NCI-H82 treated with DMSO at 0.1 percent for 48 hours (cell line): ENCODE measurements around the gene KRTAP2-2.
"Not testable (repeated sequence)": the region's sequence is repeated elsewhere in the genome, so short reads cannot be mapped to it uniquely, and the experiment has no call there.

ENCODE experiments used
- DNase-seq: peaks from one replicate; lab custom pipeline; 2025; ENCODE audit not compliant: unreplicated experiment; lab: John Stamatoyannopoulos, UW

Gene KRTAP2-2, protein sequence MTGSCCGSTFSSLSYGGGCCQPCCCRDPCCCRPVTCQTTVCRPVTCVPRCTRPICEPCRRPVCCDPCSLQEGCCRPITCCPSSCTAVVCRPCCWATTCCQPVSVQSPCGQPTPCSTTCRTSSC

GRCh38 chr17:41055130-41055529 is at the start of gene KRTAP2-2:
KRTAP2-2 (minus strand) TSS chr17:41055230; CDS start chr17:41055211, 19 bp downstream.
- not testable (repeated sequence) for DNase-seq

- not testable (repeated sequence) for DNase-seq
Observed at GRCh38 chr17:41104386-41105038, 49.5 kb upstream of the KRTAP2-2 start.

DNA sequence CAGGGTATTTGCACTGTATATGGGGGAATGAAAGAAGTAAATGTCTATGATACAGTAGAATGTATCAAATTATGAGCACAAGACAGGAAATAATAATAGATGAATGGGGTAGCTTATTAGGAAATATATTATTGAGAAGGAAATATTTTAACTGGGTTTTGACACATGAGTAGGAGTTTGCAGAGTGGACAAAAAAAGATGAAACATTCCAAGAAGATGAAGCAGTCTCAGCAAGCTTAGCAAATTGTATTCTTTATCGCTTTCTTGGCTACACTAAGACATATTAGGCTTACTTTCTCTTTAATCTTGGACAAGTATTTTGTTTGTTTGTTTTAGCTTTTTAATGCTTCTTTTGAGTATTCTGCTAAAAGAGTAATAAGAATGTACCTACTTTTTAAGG is 48.9 kb upstream of the KRTAP2-2 start:
- no peak for DNase-seq

DNA sequence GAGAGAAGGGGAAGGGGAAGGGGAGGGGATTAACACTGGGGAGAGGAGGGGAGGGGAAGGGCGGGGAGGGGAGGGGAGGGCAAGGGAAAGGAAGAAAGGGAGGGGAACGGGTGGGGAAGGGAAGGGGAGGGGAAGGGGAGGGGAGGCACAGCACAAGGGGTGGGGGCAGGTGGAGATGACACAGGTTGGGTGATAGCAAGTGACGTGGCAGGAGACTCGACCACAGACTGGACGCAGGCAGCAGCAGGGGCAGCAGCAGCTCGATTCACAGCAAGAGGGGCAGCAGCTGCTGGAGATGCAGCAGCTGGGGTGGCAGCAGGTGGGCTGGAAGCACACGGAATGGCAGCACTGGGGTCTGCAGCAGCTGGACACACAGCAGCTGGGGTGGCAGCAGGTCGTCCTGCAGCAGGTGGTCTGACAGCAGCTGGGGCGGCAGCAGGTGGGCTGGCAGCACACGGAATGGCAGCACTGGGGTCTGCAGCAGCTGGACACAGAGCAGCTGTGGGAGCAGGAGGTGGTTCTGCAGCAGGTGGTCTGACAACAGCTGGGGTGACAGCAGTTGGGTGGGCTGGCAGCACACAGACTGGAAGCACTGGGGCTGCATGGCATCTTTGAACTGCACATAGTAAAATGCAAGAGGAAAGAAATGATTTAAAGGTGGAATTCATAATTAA is 46.7 kb upstream of the KRTAP2-2 start, which contains the start of gene KRTAP4-16:
Gene KRTAP4-16 (minus strand): TSS at position 624 of the 674 bp plus-strand sequence. CDS start 0 bp downstream, at position 624.
- no peak for DNase-seq

GRCh38 chr17:41099682-41100480 is 44.9 kb upstream of the KRTAP2-2 start:
- not testable (repeated sequence) for DNase-seq

GRCh38 chr17:41098481-41098880 is 43.5 kb upstream of the KRTAP2-2 start:
- no peak for DNase-seq

GRCh38 chr17:41098042-41098441 is 43.0 kb upstream of the KRTAP2-2 start, which contains the start of gene KRTAP4-8:
KRTAP4-8 (minus strand) TSS chr17:41098142; CDS start chr17:41098084, 58 bp downstream.
- no peak for DNase-seq

GRCh38 chr17:41096055-41096454 is 41.0 kb upstream of the KRTAP2-2 start:
- DNase-seq: no peak

DNA sequence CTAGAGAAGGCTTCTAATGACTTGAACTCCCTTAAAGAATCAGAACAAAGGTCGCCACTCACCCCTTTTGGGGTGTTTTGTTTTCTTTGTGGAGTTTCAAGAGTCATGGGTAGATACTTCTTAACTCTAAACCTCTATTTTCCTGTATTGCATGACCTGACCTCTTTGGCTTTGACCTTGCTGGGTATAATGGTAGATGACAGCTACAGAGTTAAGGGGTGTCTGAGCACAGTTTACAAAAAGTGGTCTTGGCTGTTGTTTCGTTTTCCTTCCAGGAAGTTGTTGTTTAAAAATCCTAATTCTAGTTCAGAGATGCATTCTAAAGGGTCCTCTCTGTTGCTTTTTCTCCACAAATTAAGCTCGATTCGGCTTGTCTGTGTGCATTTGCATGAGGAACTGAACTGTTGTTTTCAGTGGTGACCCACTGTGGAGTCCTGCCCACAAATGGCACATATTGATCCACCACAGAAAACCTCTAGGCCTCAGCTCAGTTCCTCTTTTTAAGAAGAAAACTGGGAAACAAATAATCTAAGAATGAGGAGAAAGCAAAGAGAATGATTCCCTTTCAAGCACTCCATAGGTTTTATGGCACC is 33.8 kb upstream of the KRTAP2-2 start:
- DNase-seq: not testable (repeated sequence)

- not testable (repeated sequence) for DNase-seq
Observed at GRCh38 chr17:41084100-41084856, 29.2 kb upstream of the KRTAP2-2 start, which contains the start of gene KRTAP4-7. KRTAP4-7 (plus strand) TSS chr17:41084150; CDS start chr17:41084207, 57 bp downstream.

DNA sequence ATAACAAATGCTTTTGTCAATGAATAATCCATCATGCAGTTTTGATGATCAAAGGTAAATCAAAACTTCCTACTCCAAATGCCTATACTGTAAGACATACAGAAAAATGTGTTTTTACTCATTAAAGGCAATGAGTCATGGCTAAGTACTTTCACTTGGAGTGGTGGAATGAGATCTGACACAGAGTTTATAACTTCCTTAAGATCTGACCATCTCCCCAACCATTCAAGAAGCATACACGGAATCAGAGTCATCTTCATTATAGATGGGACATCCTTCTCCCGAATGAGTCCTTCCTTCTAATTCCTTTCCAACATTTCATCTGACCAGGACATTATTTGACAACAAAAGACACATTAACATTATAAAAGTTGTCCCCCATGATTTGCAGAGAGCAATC is 28.4 kb upstream of the KRTAP2-2 start:
- not testable (repeated sequence) for DNase-seq

- DNase-seq: no peak
Observed at GRCh38 chr17:41082626-41083025, 27.6 kb upstream of the KRTAP2-2 start.

GRCh38 chr17:41076788-41077187 is 21.8 kb upstream of the KRTAP2-2 start:
- DNase-seq: no peak

GRCh38 chr17:41073676-41074075 is 18.6 kb upstream of the KRTAP2-2 start:
- DNase-seq: no peak

GRCh38 chr17:41071606-41072360 is 16.8 kb upstream of the KRTAP2-2 start:
- no peak for DNase-seq

DNA sequence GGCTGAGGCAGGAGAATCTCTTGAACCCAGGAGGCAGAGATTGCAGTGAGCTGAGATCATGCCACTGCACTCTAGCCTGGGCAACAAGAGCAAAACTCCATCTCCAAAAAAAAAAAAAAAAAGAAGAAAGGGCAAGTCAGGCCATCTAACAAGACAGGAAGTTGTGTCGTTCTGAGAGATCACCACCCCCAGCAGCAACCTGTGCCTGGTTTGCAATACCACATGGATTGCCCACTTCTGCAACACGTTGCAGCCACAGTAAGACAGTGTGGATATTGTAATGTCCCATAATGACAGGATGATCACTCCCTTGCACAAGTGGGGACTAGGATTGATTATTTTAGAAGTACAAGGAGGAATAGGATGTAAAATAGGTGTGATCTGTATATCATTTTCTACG is 14.0 kb upstream of the KRTAP2-2 start:
- no peak for DNase-seq

DNA sequence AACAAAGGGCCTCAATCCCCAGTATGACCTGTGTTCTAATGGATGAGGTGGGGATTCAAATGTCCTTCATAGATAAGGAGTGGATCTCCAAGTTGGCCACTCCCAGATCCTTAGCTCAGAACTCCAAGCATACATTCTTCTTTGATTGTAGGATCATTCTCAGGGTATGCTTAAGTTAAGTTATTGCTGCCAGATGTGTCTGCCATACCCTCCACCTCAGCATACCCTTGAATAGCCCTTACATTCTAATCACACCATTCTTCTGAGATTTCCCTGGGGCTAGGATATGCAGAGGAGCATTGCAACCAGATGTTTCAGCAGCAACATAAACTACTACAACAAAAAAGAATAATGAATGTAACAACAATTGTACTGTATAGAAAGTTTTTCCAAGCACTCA is 12.3 kb upstream of the KRTAP2-2 start:
- DNase-seq: no peak

DNA sequence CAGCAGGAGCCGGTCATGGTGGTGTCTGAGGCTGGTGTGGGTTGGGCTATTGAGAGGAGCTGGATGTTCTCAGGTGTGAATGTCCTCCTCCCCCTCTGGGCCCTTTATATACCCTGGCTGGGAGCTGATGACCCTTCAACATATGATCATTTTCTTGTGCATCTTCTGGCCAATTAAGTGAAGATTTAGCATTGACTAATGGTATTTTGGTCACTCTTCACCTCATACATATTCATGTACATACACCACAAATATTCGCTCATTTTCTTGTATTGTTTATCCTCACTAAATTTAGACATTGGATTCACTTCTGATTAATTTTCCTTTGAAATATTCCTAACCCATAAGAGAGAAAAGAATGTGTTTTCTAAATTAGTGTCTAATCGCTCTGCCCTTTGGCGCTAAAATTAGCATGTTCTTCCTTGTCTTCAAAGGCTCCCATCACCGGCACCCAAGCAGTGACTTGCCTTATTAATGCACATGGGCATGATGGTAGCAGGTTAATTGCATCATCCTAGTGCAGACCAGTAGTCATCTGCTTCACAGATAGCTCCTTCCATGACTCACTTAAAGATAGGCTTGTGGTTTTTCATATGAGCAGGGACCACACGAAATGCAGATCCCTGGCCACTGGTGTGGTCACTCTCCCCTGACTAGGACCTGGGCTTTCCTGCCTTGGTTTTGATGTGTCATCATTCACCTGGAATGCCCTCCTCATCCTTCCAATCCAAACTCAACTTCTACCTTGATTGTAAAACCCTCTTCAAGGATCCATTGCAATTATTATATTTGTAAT is 11.0 kb upstream of the KRTAP2-2 start, which contains the start of gene KRTAP2-4:
Gene KRTAP2-4 (minus strand): TSS at position 51 of the 796 bp plus-strand sequence. CDS start 34 bp downstream, at position 17.
- no peak for DNase-seq
